GM12878 (cell line): ENCODE results near the gene IFT172. TPM values are rescaled to one million over a fixed set of nuclear protein-coding genes. Genes with fewer than 3 reads are reported as not detected.

ENCODE experiments used
- ATAC-seq: fragments of 200-7000 bp; cut with Tn5 transposase; 3 replicates; pipeline ENCODE4 v1.9.1; 2020; ENCODE audit warnings: mild to moderate bottlenecking, moderate library complexity
- BruUV-seq: library from RNA; stranded (reverse); fragments of 400-500 nt; replicated peaks from 2 replicates; lab custom pipeline; 2021; lab: Mats Ljungman, UMichigan
- CTCF ChIA-PET: fragments of 300-600 bp; sonication (Branson Sonifier 250); formaldehyde crosslinking; extraction: SDS; loops from one replicate; lab custom pipeline; 2021; ENCODE audit warnings: inconsistent platforms; lab: Yijun Ruan, JAX
- POLR2A ChIA-PET: fragments of 350-600 bp; formaldehyde crosslinking; extraction: SDS; loops from one replicate; lab custom pipeline; 2021; ENCODE audit warnings: inconsistent platforms; lab: Charles Lee
- RAD21 ChIA-PET: fragments of 300-600 bp; sonication (Branson Sonifier 250); formaldehyde crosslinking; loops from one replicate; lab custom pipeline; 2023; ENCODE audit warnings: antibody characterized with exemption; ENCODE audit not compliant: unreplicated experiment; lab: Charles Lee
- SMC1A ChIA-PET: fragments of 300-600 bp; sonication (Branson Sonifier 250); formaldehyde crosslinking; loops from one replicate; lab custom pipeline; 2023; ENCODE audit not compliant: unreplicated experiment, uncharacterized antibody; lab: Charles Lee
- DNase-seq: peaks from one replicate; pipeline ENCODE4 v3.0.0-alpha.2; 2011; ENCODE audit warnings: low read depth, low spot score
- FAIRE-seq: peaks from 3 replicates; lab custom pipeline; 2011; peaks lifted over from hg19 to GRCh38; lab: Jason Lieb, UNC
- H2AFZ ChIP-seq: 2 replicates; pipeline ENCODE4 v1.6.0; 2011; ENCODE audit warnings: low read depth, low read length, control low read depth; ENCODE audit not compliant: control insufficient read depth
- H3K27ac ChIP-seq: 2 replicates; pipeline ENCODE4 v1.5.1; 2011; ENCODE audit warnings: control low read depth; ENCODE audit not compliant: control insufficient read depth, insufficient read depth
- H3K27me3 ChIP-seq, 2 experiments: replicated peaks in 1 of 2; 2 replicates each; pipeline versions ENCODE4 v1.6.0 to v1.6.1; 2011; ENCODE audit warnings: low read length in 1 of 2; ENCODE audit not compliant: control insufficient read depth in 2 of 2, insufficient read depth in 2 of 2
- H3K36me3 ChIP-seq, 2 experiments: 2 replicates each; pipeline ENCODE4 v1.5.1; 2011; ENCODE audit warnings: low read length in 1 of 2; ENCODE audit not compliant: control insufficient read depth in 2 of 2, insufficient read depth in 2 of 2
- H3K4me1 ChIP-seq: 2 replicates; pipeline ENCODE4 v1.6.1; 2011; ENCODE audit warnings: mild to moderate bottlenecking, low read length, moderate library complexity, mixed read lengths; ENCODE audit not compliant: control insufficient read depth, insufficient read depth
- H3K4me2 ChIP-seq: 2 replicates; pipeline ENCODE4 v1.6.0; 2011; ENCODE audit warnings: control low read depth; ENCODE audit not compliant: control insufficient read depth, insufficient read depth
- H3K4me3 ChIP-seq: fragments of 200-600 bp; sonication (generic); 2 replicates; pipeline ENCODE4 v1.5.1; 2016
- H3K79me2 ChIP-seq: 2 replicates; pipeline ENCODE4 v1.6.0; 2011; ENCODE audit warnings: low read length; ENCODE audit not compliant: control insufficient read depth, insufficient read depth
- H3K9ac ChIP-seq: 2 replicates; pipeline ENCODE4 v1.8.0; 2011; ENCODE audit warnings: low read length, control low read depth, mixed read lengths; ENCODE audit not compliant: control insufficient read depth, insufficient read depth
- H3K9me3 ChIP-seq: replicated peaks from 3 replicates; pipeline ENCODE4 v1.5.1; 2011; ENCODE audit warnings: mild to moderate bottlenecking, low read length; ENCODE audit not compliant: control insufficient read depth, insufficient read depth
- H4K20me1 ChIP-seq: 2 replicates; pipeline ENCODE4 v1.6.0; 2011; ENCODE audit not compliant: control insufficient read depth, insufficient read depth
- BCL11A ChIP-seq: IDR thresholded peaks from 2 replicates; pipeline ENCODE4 v1.6.1; 2011; ENCODE audit warnings: low read depth, low read length
- HDGF ChIP-seq: fragments of 450-650 bp; IDR thresholded peaks from 2 replicates; pipeline ENCODE4 v1.6.1; 2016; ENCODE audit warnings: antibody characterized with exemption
- LARP7 ChIP-seq: fragments of 450-650 bp; IDR thresholded peaks from 2 replicates; pipeline ENCODE4 v1.6.1; 2017; ENCODE audit warnings: mild to moderate bottlenecking
- MEF2B ChIP-seq: fragments of 450-650 bp; IDR thresholded peaks from 2 replicates; pipeline ENCODE4 v1.6.1; 2018; ENCODE audit warnings: mild to moderate bottlenecking, moderate library complexity; ENCODE audit not compliant: partially characterized antibody, poor library complexity, severe bottlenecking
- TCF12 ChIP-seq: IDR thresholded peaks from 2 replicates; pipeline ENCODE4 v1.6.1; 2011; ENCODE audit warnings: low read depth, mild to moderate bottlenecking, low read length
- YBX1 ChIP-seq: fragments of 450-650 bp; IDR thresholded peaks from 2 replicates; pipeline ENCODE4 v1.6.1; 2016; ENCODE audit warnings: antibody characterized with exemption
- WGBS: methylation state at CpG from one replicate; pipeline ENCODE4 v1.1.6; 2016; ENCODE audit warnings: low lambda C conversion rate; ENCODE audit not compliant: insufficient replicate concordance, insufficient coverage; ENCODE audit errors: missing lambda C conversion rate; 5-methylcytosine and 5-hydroxymethylcytosine counted together
- in situ Hi-C: fragments of 300-500 bp; cut with MboI; formaldehyde crosslinking; loops from 9 replicates; pipeline ENCODE4 v1.14.3; 2018; ENCODE audit warnings: mixed read lengths
- intact Hi-C: fragments of 100-400 bp; cut with micrococcal nuclease; formaldehyde crosslinking; loops from one replicate; pipeline ENCODE4 v1.14.2; 2022; ENCODE audit not compliant: unreplicated experiment
- polyA plus RNA-seq, 11 experiments: library from polyadenylated mRNA; depleted of rRNA in 4 of 11; unstranded in 6 of 11; stranded (reverse) in 5 of 11; fragments of >200 nt; fragmentation: Nextera tagmentation in 4 of 11; fragmentation: Illumina TruSeq in 1 of 11; extraction: Ambion mirVana in 4 of 11; extraction: Trizol in 1 of 11; gene quantifications; 1 replicate in 1 of 11; 2 replicates in 10 of 11; pipeline versions ENCODE4 v1.2.1 to v1.2.3, GENCODE V29; 2011 to 2016; ENCODE audit warnings: inconsistent platforms in 2 of 11, missing spikeins in 2 of 11, low read depth in 1 of 11
- total RNA-seq, 4 experiments: library from RNA; depleted of rRNA in 3 of 4; stranded (reverse); fragments of >200 nt in 3 of 4; fragmentation: Illumina TruSeq in 1 of 4; extraction: Trizol in 1 of 4; gene quantifications; 2 replicates each; pipeline versions ENCODE4 v1.2.1 to v1.2.3, GENCODE V29; 2013 to 2021
- TF ChIP-seq, protein P1 (sequence below): fragments of 450-650 bp; IDR thresholded peaks from 2 replicates; pipeline ENCODE4 v1.6.1; 2017; ENCODE audit warnings: mild to moderate bottlenecking, moderate library complexity

The IFT172 gene
- total and polyA plus RNA-seq, 10 of the 15 experiments (the other 5 are each of a cell fraction or from before 2014, with no cell fraction given): 2.4 to 8.6 (median 6.2) TPM

DNA sequence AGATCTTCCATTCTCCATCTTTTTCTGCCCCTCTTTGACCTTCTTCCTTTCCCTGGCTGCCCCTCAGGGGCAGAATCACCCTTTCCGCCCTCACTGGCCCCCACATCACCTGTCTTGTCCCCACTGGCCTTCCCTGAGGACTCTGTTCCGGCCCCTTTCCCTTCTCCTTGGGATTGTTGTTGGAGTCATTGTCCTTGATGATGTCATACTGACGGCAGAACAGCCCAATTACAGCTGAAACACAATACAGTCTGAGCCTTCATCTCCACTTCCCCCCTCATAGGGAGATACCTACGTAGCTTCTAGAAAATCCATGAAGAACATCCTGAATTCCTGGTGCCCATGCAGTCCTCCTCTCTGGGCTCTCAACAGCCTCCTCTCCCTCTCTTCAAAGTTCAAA, 3.0 kb upstream of the IFT172 start (continued):
- TF ChIP-seq, protein P1, sequence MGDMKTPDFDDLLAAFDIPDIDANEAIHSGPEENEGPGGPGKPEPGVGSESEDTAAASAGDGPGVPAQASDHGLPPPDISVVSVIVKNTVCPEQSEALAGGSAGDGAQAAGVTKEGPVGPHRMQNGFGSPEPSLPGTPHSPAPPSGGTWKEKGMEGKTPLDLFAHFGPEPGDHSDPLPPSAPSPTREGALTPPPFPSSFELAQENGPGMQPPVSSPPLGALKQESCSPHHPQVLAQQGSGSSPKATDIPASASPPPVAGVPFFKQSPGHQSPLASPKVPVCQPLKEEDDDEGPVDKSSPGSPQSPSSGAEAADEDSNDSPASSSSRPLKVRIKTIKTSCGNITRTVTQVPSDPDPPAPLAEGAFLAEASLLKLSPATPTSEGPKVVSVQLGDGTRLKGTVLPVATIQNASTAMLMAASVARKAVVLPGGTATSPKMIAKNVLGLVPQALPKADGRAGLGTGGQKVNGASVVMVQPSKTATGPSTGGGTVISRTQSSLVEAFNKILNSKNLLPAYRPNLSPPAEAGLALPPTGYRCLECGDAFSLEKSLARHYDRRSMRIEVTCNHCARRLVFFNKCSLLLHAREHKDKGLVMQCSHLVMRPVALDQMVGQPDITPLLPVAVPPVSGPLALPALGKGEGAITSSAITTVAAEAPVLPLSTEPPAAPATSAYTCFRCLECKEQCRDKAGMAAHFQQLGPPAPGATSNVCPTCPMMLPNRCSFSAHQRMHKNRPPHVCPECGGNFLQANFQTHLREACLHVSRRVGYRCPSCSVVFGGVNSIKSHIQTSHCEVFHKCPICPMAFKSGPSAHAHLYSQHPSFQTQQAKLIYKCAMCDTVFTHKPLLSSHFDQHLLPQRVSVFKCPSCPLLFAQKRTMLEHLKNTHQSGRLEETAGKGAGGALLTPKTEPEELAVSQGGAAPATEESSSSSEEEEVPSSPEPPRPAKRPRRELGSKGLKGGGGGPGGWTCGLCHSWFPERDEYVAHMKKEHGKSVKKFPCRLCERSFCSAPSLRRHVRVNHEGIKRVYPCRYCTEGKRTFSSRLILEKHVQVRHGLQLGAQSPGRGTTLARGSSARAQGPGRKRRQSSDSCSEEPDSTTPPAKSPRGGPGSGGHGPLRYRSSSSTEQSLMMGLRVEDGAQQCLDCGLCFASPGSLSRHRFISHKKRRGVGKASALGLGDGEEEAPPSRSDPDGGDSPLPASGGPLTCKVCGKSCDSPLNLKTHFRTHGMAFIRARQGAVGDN: no peak
- TF ChIP-seq TCF12 (no peak), HDGF (no peak), YBX1 (no peak)

DNA sequence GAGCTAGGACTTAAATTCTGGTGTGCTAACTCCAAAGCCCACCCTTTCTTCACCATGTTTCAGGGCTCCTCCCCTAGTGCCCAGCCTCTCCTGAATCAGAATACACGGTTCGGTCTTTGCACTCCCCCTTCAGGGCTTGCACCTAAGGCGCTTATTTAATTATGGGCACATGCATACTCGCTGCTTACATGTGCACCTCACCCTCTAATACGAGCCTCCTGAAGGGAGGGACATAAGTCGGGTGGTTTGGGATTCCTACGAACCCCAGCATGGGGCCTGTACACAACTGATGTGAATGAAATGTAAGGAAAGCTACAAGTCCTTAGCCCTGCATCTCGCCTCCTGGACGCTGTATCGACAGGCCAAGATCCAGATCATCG, 435 bp downstream of the IFT172 start:
- no peak for DNase-seq
- H3K36me3 ChIP-seq: no peaks in the 10 kb centered on the region
- peak overlapping the region; percentile 65 for H3K4me3 ChIP-seq
- H2AFZ ChIP-seq: peak overlapping the region; percentile 96
- peak; percentile 18 for ATAC-seq
- RAD21 ChIA-PET: no interaction called here
- under 1% methylated on average over 11 of the region's 11 CpGs for WGBS
- no TSS peak for BruUV-seq
- peak overlapping the region; percentile 77 for H3K4me2 ChIP-seq
- peaks cover 3% of the 10 kb centered on the region; the same call in 1 of the 2 replicates for H3K4me1 ChIP-seq
- no peaks in the 10 kb centered on the region for H3K79me2 ChIP-seq
- no peak overlapping the region for H3K27ac ChIP-seq
- no peaks in the 10 kb centered on the region for H3K9me3 ChIP-seq
- CTCF ChIA-PET: interaction anchor here (0.6 kb wide), 2 partner anchors 156 to 1541 kb away, joined by 3 to 5 read pairs; no protein-coding TSS in a partner anchor
- peaks cover 0 to under 1% of the 10 kb centered on the region in 2 experiments; a peak in 2 of 4 replicates for H3K27me3 ChIP-seq
- in situ Hi-C loops: no loop called here
- SMC1A ChIA-PET: no interaction called here
- POLR2A ChIA-PET: no interaction called here
- intact Hi-C loops: loop anchor here (10.0 kb wide), 1 partner anchor 176 kb away; the partner anchor contains the start of genes SLC4A1AP and SUPT7L
- FAIRE-seq: no peak
- TF ChIP-seq LARP7 (0 out of 2 replicates have a peak, but pooled peaks have one; percentile 25), MEF2B (peak; percentile 9), BCL11A (no peak)
- 0 out of 2 replicates have a peak overlapping the region, but pooled peaks have one; percentile 7 for H3K9ac ChIP-seq
- H4K20me1 ChIP-seq: no peaks in the 10 kb centered on the region
